ENCODE data around the gene FASN.

DNA sequence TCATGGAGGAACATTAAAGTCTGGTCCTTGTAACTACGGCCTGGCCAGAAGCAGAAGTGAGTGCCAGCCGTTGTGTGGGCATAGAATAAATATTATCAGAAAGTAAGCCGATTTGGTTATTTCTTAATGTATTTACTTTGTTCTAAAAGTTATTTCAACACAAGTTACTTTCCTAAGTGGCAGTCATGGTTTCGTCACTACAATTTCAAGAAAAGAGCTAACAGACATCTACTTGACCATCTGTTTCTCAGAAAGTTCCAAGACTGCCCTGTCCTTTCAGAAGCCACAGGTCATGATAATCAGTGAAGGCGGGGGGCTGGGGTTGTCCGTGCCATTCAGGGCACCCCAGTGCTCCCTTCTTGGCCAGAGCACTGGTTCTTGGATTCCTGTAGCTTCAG, 14.9 kb upstream of the FASN start:
- TF ChIP-seq, protein P1, sequence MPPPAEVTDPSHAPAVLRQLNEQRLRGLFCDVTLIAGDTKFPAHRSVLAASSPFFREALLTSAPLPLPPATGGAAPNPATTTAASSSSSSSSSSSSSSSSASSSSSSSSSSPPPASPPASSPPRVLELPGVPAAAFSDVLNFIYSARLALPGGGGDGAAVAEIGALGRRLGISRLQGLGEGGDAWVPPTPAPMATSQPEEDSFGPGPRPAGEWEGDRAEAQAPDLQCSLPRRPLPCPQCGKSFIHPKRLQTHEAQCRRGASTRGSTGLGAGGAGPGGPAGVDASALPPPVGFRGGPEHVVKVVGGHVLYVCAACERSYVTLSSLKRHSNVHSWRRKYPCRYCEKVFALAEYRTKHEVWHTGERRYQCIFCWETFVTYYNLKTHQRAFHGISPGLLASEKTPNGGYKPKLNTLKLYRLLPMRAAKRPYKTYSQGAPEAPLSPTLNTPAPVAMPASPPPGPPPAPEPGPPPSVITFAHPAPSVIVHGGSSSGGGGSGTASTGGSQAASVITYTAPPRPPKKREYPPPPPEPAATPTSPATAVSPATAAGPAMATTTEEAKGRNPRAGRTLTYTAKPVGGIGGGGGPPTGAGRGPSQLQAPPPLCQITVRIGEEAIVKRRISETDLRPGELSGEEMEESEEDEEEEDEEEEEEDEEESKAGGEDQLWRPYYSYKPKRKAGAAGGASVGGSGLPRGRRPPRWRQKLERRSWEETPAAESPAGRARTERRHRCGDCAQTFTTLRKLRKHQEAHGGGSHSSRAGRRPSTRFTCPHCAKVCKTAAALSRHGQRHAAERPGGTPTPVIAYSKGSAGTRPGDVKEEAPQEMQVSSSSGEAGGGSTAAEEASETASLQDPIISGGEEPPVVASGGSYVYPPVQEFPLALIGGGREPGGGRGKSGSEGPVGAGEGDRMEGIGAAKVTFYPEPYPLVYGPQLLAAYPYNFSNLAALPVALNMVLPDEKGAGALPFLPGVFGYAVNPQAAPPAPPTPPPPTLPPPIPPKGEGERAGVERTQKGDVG (CRISPR knock-in tag; IDR thresholded peaks at IDR 0.05; ENCODE audit: borderline replicate concordance), result no peak
- TF ChIP-seq TRIM24 (CRISPR knock-in tag; IDR thresholded peaks at IDR 0.05), result no peak
- TF ChIP-seq ZNF616 (CRISPR knock-in tag; IDR thresholded peaks at IDR 0.05; ENCODE audit: low read depth), result no peak

Data from HepG2 (cell line).